Fibroblast of lung (primary cell): ENCODE data around the gene AFAP1.

Experiments
- EZH2 ChIP-seq: IDR thresholded peaks from 2 replicates; pipeline ENCODE4 v1.5.1; 2012; ENCODE audit warnings: low read length, control low read depth, mild to moderate bottlenecking; ENCODE audit errors: missing control alignments
- TF ChIP-seq, protein P1 (sequence below), 2 donors: IDR thresholded peaks in 1 of 2; conservative IDR thresholded peaks in 1 of 2; 1 replicate in 1 of 2; 2 replicates in 1 of 2; pipeline ENCODE4 v1.5.1; 2011 to 2012; ENCODE audit warnings: low read length in 2 of 2, control low read depth in 1 of 2, inconsistent platforms in 1 of 2, low read depth in 1 of 2, mild to moderate bottlenecking in 1 of 2

DNA sequence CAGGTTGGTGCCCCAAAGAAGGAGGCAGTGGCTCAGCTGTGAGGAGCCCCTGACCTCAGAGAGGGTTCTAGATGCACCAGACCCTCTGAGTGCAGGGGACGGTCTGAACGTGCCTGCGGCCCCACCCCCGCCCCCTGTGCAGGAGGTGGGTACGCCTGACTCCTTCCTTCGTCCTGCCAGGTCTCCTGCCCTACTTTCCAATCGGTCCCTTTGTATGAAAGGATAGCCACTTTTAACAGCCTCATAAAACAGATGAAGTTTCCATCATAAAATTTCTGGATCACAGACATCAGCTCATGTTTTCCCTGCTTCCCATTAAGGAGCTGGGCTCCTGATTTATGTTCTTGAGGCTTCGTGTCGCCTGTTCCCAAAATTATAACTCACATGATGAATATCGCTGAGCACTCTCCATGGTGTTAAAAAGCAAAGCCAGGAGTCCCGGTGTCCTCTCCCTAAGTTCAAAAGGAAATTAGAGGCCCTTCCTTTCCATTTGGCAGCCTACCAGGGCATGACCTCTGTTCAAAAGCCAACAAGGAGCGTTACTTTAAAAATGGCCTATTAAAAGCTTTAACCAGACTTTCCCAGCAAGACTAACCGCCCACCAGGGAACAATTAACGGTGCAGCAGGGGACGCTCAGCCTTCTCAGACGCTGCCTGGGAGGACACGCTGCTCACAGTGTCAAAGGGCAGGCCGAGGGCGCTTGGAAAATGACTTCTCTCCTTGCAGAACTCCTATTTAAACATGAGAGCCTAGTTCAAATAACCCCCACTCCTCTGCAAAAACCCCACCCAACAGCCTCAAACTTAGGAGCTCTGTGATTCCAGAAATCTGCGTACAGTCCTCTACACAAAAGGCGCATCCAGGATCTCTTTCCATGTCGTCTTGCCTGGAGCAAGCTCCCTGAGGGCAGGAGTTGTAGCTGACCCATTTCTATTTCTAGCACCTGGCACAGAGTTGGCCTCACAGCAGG lies 181.9 kb downstream of the AFAP1 start:
- TF ChIP-seq, protein P1, sequence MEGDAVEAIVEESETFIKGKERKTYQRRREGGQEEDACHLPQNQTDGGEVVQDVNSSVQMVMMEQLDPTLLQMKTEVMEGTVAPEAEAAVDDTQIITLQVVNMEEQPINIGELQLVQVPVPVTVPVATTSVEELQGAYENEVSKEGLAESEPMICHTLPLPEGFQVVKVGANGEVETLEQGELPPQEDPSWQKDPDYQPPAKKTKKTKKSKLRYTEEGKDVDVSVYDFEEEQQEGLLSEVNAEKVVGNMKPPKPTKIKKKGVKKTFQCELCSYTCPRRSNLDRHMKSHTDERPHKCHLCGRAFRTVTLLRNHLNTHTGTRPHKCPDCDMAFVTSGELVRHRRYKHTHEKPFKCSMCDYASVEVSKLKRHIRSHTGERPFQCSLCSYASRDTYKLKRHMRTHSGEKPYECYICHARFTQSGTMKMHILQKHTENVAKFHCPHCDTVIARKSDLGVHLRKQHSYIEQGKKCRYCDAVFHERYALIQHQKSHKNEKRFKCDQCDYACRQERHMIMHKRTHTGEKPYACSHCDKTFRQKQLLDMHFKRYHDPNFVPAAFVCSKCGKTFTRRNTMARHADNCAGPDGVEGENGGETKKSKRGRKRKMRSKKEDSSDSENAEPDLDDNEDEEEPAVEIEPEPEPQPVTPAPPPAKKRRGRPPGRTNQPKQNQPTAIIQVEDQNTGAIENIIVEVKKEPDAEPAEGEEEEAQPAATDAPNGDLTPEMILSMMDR (conservative IDR thresholded peaks at IDR 0.05 in 1 of 2, IDR thresholded peaks at IDR 0.05 in 1 of 2; ENCODE audit: low read depth in 1 of 2, low read length in 2 of 2): no peak
- no peak for TF ChIP-seq EZH2
